Mucosa of descending colon (tissue), 3 donors: ENCODE measurements around the gene NEXMIF. TPM values are rescaled to one million over a fixed set of nuclear protein-coding genes. Genes with fewer than 3 reads are reported as not detected.
"Not testable (repeated sequence)": the region's sequence is repeated elsewhere in the genome, so short reads cannot be mapped to it uniquely, and the experiment has no call there.

ENCODE experiments used
- ATAC-seq: fragments of 200-7000 bp; cut with Tn5 transposase; one replicate; pipeline ENCODE4 v1.9.1; 2020; ENCODE audit warnings: mild to moderate bottlenecking, moderate library complexity
- DNase-seq, 3 donors: peaks; one replicate each; pipeline ENCODE4 v3.0.0-alpha.2; 2020
- H3K36me3 ChIP-seq: fragments of 200-600 bp; one replicate; pipeline ENCODE4 v1.8.0; 2021; ENCODE audit warnings: low read depth, mild to moderate bottlenecking
- H3K4me1 ChIP-seq: fragments of 200-600 bp; one replicate; pipeline ENCODE4 v1.8.0; 2021; ENCODE audit warnings: low read depth, mild to moderate bottlenecking
- H3K4me3 ChIP-seq: fragments of 200-600 bp; one replicate; pipeline ENCODE4 v1.8.0; 2021; ENCODE audit warnings: mild to moderate bottlenecking
- H3K9me3 ChIP-seq: fragments of 200-600 bp; one replicate; pipeline ENCODE4 v1.8.0; 2021; ENCODE audit warnings: mild to moderate bottlenecking
- CTCF ChIP-seq: fragments of 200-600 bp; IDR thresholded peaks from one replicate; pipeline ENCODE4 v1.8.0; 2022; ENCODE audit warnings: antibody characterized with exemption, mild to moderate bottlenecking
- intact Hi-C, 2 donors: fragments of 100-400 bp; cut with DNase I in 1 of 2; cut with micrococcal nuclease in 1 of 2; formaldehyde crosslinking; loops; one replicate each; pipeline versions ENCODE4 v1.11.0 to v1.11.1; 2022; cut with DNase I, micrococcal nuclease
- total RNA-seq, 3 donors: library from RNA; stranded (reverse); fragmentation: NEBNext Ultra II Directional in 2 of 3; extraction: Animal tissue kit (Norgen Biotek cat#: 25700) in 2 of 3; gene quantifications; one replicate each; pipeline versions ENCODE4 v1.2.1 to v1.2.4, GENCODE V29; 2021 to 2023
- donor health status: DM: no; HTN: no; CAD: no; lungs with moderate emphysema.
- donor health status: DM: no; HTN: no; CAD: no.
- donor health status: DM: no; HTN: yes; CAD: no.

Gene NEXMIF
- total RNA-seq, 3 donors from 2014 or later: 1.0 to 6.8 (median 1.7) TPM

DNA sequence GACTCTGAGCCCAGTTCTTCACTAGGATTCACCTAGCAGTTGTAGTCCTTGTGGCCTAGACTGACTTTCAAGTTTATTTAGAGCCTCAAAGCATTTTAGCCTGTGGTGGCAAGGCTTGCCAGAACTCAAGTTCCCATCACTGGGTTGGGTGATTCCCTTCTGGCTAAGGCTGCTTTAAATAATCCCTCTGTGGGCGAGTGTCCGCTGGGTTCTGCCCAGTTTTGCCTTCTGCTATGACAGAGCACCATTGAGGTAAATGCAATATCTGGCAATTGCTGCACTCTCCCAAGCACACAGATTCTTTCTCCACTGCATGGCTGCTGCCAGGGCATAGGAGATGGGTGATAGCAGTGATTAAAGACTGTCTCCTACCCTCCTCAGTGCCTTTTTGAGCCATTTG is 220.0 kb downstream of the NEXMIF start:
- intact Hi-C loops: no loop called here
- DNase-seq: no peak
- no peak for ATAC-seq
- no peak for TF ChIP-seq CTCF
- H3K9me3 ChIP-seq: no peaks in the 10 kb centered on the region
- H3K36me3 ChIP-seq: no peaks in the 10 kb centered on the region
- no peak overlapping the region for H3K4me3 ChIP-seq
- H3K4me1 ChIP-seq: no peaks in the 10 kb centered on the region

GRCh38 chrX:74701343-74701742 is 223.9 kb downstream of the NEXMIF start:
- intact Hi-C loops, ATAC-seq, H3K36me3 ChIP-seq, H3K9me3 ChIP-seq, H3K4me3 ChIP-seq, DNase-seq, H3K4me1 ChIP-seq: not testable (repeated sequence)

DNA sequence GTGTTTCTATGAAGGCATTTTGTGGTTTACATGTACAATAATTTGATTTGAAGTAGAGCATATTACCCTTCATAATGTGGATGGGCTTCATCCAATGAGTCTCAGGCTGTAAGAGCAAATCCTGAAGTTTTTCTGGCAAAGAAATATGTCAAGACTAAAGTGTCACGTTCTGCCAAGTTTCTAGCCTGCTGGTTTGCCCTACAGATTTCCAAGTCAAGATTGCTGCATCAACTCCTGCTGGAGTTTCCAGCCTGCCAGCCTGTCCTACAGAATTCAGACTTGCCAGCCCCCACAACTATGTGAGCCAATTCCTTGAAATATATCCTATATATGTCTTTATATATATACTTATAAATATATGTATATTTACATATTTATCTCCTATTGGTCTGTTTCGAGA is 240.8 kb downstream of the NEXMIF start:
- H3K36me3 ChIP-seq: no peaks in the 10 kb centered on the region
- no peaks in the 10 kb centered on the region for H3K9me3 ChIP-seq
- intact Hi-C loops: no loop called here
- no peak for ATAC-seq
- DNase-seq: no peak
- H3K4me3 ChIP-seq: no peak overlapping the region
- TF ChIP-seq CTCF: no peak
- H3K4me1 ChIP-seq: no peaks in the 10 kb centered on the region

Other genes with a start within 250 kb of the NEXMIF start
- gene ABCB7, start 230.8 kb upstream of the NEXMIF start, total RNA-seq: 10 to 100 TPM; 27.4 to 29.7 (median 27.4) TPM